Measurements from ENCODE around the gene ATP13A4.
"Not testable (repeated sequence)": the region's sequence is repeated elsewhere in the genome, so short reads cannot be mapped to it uniquely, and the experiment has no call there.

The ATP13A4 gene

DNA sequence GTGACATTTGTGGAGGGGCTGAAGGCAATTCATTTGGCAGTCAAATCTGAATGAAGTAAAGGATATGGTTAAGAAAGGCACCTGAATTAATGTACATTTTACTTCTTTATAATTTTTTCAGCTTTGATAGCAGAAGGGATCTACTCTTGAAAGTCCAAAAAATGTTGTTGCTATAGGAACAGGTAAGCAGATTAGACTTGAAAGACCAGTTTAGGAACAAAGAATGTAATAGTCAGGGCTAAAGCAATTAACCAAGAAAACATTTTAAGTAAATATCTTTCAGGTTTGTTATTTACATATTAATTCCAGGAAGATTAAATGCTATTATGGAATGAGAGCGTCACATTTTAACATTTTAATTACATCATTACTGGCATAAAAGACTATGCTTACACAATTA, 1.1 kb downstream of the ATP13A4 start:
- DNase-seq, result no peak

DNA sequence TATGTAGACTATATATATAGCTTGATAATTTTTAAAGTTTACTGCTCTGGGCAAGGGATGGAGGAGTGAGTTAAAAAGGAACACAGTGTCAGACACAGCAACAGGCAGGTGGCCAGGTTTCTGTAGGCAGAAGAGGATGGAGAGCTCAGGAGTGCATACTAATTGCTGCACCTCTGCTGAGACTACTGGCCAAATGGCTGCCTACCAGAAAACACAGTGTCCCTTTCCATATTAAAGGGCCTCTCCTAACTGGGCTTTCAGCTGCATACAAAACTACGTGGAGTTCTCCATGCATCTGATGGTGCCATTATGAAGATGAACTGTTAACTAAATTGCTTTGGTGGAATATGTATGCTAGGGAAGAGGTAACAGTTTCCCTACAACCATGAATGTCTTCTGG, 1.8 kb downstream of the ATP13A4 start:
- no peak for DNase-seq

DNA sequence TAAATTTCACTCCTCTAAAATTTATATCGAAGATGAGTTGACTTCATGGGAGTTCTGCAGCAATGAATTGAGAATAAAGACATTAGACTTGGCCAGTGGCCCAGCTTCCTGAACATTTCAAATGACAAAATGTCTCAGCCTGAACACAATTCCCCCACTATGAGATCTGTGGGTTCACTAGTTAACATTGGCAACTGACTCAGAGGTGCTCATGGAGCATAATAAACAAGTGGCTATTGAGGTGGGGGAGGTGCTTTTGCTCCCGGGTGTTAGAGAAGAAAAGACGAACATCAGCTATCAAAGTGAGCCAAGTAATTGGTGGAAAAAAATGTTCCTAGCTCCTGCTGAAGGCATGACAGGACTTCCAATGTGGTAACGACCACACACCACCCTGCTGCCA, 6.3 kb downstream of the ATP13A4 start:
- no peak for DNase-seq

DNA sequence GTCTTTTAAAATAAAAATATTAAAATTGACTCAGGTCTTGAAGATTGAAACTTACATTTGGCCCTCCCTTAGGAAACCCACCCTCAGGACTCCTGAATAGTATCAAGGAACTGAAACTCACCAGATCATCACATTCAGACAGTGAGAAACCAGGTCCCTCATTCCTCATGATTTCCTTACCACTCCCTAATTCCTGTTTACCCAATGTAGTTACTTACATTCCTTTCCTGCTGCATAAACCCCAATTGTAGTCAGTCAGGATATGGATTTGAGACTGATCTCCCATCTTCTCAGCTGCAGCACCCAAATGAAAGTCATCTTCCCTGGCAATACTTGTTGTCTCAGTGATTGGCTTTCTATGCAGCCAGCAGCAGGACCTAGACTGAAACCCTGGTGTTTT, 8.6 kb downstream of the ATP13A4 start:
- no peak for DNase-seq

DNA sequence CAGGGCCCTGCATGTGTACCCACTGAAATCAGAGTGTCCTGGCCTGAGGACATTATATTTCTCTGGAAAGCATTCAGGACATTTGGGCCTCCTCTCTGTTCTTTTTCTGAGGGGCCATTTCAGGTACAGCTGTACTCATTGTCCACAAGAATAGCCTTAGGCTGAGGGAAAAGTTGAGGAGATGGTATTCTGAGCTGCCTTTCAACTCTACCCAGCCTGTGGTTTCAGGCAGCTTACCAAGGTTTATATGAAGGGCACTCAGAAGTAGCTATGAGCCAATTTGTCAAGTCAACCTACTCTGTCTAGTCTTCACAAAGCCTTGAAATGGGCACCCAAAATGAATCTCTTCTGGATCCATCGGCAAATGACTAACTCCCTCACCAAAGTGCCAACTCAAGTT, 9.4 kb downstream of the ATP13A4 start:
- no peak for DNase-seq

DNA sequence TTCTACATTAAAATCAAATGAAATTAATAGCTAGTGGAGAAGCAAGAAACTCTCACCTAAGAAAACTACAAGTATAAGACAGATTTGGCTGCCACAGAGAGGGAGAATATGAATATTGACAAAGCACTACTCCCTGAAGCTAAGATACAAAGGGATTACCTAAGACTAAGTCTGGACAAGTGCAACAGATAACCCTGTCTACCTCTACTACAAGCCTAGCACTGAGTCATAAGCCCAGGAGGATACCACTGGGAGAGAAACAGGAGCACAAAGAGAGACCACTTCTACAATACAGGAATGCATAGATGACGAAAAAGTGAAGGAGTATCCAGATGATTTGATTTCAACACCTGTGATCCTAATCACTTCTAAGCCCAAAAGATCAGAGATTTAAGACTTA, 10.4 kb downstream of the ATP13A4 start:
- DNase-seq, result no peak

DNA sequence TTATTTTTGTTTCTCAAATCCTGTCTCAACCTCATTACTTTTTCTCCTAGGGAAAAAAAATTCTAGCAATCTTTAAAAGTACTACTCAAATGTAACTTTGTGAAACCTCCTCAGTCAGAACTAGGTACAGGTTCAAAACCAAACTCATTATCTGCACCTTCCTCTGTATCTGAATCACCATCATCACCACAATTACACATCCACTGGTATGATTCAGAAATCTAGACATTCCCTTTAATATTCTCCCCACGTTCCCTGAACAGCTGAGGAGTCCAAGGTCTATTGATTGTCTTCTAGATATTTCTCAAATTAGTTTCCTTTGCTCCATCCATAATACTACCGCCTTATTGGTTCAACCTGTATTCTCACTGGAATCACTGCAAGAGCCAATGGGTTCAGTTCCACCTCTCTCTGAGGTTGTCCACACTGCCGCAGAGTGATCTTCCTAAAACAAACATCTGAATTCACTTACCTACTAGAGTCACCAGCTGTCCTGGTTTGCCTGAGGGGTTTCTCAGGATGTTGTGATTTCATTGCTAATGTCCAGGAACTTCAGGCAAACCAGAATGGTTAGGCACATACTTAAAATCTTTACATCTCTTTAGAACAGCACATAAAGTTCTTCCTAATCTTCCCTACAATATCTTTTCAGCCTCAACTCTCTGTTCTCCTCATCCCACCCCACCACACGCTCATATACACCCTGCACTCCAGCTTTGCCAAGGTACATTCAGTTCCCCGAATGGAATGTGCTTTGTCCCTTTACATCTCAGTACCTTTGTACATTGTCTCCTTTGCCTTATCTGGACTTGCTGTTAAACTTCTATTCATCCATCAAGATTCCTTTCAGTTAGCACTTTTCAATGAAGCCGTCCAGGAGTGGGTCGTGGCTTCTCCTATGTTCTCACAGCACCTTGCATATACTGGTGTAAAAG, 24.2 kb downstream of the ATP13A4 start:
- DNase-seq, result no peak

DNA sequence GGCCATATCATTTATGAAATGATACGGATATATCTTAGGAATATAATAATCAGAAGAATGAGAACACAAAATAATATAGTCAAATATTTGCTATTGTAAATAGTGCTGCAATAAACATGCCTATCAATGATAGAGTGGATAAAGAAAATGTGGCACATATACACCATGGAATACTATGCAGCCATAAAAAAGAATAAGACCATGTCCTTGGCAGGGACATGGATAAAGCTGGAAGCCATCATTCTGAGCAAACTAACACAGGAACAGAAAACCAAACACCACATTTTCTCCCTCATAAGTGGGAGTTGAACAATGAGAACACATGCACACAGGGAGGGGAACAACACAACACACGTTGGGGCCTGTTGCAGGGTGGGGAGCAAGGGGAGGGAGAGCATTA, 28.6 kb downstream of the ATP13A4 start:
- DNase-seq, result not testable (repeated sequence)

DNA sequence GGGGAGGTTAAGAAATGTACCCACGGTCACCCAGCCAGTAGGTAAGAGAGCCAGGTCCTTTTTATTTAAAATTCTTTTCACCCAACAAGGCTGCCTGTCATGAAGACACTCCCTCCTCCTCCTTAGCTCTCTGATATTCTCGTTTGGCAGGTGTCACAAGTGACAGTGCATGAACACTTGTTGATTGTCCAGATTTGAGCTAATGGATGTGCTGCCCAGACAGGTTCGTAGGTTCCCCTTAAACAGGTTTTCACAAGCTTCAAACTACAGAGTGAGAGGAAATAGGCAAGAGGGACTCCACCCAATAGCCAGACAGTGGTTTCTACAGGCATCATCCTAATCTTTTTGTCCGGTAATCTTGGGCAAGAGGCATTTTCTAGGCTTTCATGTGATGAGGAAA, 32.2 kb downstream of the ATP13A4 start:
- DNase-seq, result no peak

DNA sequence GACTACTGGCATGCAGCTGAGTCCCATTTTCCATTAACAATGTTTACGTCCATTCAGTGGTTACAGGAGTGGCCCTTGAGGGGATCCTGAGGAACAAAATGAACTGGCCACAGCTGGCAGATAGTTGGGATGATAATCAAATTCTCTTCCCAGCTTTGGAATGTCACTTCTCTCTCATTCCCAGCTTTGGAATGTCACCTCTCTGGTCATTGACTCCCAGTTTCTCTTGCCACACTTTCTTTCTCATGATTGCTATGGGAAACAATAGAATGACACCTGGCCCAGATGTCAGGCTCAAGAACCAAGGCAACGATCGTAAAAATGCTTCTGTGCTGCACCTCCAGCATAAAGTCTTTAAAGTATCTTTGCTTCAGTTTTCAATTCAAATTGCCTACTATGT, 34.0 kb downstream of the ATP13A4 start:
- no peak for DNase-seq

DNA sequence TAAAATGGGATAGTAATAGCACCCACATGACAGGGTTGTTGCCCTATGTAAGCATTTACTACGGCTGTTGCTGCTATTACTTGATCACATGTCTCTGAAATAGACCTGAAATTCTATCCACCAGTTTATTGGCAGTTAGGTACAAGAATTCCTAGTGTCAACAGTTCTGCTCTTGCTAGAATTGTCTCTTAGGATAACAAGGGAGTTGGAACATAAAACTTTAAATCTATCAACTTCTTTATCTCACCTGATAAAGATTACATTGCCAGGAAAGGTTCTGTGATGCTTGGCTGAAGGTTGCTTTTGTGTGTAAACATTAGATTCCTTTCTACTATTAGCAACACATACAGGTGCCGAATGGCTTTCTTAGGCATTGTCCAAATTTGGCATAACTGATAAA, 38.7 kb downstream of the ATP13A4 start:
- no peak for DNase-seq

DNA sequence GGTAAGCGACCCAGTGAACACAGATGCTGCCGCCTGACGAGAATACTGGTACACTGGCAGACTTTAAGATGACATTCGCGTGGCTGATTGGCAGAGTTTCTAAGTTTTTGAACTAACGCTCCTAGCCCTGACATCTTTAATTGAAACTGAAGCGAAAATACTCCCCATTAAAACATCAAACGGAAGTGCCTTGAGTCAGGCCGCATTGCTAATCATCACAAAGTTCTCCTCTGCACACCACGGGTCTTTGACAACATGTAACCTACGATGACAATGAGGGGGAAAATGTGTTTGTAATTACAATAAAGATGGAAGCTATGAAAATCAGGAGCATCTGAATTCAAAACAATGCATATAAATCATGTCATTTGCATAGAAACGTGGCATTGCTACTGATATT, 44.5 kb downstream of the ATP13A4 start:
- DNase-seq, result no peak

DNA sequence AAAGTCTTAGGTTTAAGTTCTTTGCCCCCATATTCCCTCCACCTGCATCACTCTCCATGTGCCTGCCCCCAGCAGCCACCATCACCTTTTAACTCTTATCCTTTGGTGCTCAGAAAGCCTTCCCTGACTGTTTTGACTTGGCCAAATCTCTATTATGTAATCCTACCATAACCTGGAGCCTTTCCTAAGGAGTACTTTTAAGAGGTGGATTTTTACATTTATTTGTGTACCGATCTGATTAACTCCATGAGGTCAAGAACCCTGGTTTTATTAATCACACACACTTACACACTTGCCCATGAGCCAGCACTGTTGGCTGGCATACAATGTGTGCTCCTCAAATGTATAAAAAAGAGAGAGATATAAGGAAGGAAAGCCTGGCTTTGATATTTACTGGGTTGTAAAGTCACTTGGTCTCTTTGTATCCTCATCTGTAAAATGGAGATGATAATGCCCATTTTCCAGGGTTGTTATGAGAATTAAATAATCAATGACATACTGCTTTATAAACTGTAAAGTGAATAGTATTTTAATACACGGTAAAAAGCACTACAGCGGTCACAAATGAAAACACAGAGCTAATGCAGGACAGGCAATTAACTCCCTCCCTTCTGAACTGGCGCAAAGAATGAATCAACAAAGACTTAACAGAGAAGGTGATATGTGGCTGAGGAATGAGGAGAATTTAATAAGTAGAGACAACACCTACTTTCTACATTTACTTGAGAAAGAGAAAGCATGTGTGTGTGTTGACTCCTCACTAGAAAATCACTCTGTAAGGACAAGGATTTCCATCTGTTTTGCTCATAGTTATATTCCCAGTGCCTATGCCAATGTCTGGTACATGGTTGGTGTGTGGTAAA, 45.4 kb downstream of the ATP13A4 start:
- DNase-seq, result no peak

DNA sequence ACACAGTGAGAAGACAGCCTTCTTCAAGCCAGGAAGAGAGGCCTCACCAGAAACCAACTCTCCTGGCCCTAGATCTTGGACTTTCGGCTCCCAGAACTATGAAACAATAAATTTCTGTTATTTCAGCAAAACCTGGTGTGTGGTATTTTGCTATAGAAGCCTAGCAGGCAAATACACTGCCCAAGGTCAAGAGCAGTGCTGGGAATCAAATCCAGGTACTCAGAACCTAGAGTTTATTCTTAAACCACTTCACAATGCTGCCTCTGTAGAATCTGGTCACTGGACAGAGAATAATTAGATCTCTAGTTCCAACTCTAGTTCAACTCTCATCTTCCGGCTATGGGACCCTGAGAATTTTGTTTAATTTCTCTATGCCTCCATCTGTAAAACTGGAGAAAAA, 46.6 kb downstream of the ATP13A4 start:
- DNase-seq, result no peak

DNA sequence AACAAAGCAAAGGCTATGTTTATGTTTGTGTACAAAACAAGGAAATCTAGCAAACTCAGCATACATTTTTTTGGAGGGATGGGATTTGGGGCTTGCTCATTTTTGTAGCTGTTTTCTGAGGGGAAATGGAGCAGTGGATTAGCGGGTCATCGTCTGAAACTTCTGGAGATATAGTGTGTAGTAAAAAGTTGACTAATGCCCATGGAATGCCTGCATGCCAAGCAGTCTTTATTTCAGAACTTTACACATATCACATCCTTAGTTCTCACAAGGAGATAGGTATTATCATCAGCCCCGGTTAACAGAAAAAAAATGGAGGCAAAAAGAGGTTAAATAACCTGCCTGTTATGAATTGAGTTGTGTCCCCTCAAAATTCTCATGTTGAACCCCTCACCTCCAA, 47.1 kb downstream of the ATP13A4 start:
- DNase-seq, result no peak

DNA sequence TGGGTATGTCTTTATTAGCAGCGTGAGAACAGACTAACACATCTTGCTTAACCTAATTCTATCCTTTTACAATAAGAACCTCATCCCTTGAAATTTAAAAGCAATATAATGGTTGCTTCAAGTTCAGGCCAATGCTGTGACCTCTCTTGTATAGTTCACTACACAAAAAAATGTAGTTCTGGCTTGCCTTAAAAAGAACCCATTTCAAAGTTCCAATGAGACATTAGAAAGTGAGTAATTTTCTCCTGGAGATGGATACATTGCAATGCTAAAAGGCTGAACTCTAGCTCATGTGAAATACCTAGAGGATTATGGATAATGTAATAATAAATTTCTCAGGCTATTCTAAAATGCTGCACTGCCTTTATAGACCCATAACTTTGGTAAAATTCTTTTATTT, 47.8 kb downstream of the ATP13A4 start:
- no peak for DNase-seq

DNA sequence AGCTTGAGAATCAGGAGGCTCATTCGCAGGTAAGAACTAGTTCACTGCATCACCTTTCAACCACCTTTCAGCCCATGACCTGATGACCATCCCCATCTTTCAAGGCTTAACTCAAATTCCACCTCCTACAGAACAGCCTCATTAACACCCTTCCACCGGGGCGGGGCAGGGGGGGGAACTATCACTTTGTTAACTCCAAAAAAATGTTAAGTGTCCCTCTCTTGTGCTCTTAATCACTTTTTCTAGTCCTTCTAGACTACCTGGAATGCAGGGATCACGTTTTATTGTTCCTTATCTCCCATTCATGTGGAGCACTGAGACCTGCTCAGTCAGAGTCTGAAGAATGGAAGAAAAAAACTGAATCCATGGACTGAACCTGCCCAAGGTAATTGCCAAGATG, 51.8 kb downstream of the ATP13A4 start:
- DNase-seq, result no peak

DNA sequence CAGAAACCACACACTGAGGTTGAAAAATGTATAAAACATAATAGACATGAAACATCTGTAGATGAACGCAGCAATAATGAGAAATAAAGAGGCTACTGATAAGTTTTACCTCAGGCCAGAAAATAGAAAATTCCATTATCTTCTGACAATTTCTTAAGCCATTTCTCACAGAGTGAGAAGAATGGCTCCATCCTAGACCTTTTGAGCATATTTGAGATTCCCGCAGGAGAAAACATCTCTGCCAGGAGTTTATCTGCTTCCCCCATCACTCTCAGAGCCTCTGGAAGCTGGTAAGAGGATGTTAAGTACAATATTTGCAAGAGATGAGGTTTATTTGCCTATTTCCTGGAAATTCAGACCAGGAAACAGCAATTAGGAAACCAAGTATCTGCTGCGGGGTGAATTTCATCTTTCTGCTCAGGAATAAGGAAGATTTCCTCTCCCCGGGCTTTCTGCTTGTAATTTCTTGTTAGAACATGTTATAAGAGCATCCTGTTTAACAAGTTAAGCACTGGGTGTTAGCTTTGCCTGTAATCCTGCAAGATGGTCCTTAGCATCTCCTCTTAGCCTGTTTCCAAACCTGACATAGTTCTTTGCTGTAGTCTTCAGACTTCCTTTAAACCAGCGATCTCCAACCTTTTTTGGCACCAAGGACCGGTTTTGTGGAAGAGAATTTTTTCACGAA, 54.8 kb downstream of the ATP13A4 start:
- no peak for DNase-seq

DNA sequence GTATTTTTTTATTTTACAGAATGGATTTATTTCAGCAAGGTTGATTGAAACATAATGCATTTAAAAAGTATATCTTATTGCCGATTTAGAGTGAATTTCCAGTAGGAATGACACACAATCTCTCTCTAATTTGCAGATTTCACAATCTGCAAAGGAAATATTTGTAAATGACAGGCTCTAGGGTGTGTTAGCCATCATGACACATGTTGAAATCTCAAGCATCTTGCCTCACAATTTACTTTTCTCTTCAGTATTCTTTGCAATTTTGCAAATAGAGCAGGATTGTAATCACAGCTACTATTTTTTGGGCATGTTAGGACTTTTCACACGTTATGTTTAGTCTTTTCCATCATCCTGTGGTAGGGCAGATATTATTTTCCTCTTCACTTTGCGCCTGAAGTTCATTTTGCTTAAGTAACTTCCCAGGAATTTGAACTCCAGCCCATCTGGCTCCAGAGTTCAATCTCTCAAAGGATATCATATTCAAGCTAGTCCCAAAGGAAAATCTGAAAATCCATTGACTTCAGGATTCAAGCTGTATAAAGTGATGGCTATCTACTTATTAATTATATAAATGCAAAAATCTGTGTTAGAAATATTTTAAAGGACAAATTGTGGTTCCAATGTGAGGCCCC, 55.4 kb downstream of the ATP13A4 start:
- no peak for DNase-seq

DNA sequence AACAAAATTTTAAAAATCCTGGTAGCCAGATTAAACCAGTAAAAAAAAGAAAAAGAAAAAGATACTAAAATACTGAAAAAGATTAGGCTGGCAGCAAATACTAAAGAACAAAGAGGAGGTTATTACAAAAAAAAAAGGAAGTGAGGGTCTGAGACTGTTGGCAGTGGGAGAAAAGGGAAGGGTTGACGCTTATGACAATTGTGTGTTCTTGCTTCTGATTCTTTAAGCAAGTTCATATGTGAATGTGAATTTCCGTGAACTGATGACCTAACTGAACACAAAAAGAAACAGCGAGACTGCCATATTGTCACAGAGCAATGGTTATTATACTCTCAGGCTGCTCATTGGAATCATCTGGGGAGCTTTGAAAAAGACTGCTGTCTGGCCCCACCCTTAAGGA, 56.5 kb downstream of the ATP13A4 start:
- no peak for DNase-seq

DNA sequence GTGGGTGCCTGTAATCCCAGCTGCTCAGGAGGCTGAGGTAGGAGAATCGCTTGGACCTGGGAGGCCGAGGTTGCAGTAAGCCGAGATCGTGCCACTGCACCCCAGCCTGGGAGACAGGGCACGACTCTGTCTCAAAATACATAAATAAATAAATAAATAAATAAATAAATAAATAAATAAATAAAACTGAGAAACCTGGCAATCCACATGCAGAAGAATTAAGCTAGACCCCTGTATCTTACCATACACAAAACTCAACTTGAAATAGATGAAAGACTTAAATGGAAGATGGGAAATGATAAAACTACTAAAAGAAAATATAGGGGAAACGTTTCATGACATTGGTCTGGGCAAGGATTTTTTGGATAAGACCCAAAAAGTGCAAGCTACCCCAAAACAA, 58.0 kb downstream of the ATP13A4 start:
- no peak for DNase-seq

DNA sequence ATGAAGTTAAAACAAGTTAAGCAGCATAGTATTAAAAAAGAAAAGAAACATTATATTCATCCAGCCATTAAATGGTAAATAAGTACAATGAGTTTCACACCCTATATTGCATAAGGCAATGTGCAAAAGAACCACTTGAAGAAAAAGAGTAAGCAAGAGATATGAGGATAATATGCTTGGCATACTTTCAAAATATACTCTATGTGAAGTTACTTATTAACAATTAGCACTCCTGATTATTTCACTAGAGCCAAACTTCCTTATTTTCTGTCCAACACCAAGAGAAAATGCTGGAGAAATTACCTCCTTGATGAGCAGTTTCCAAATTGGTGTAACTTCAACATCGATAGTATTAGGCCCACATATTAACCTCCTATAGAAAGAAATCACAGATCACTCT, 63.7 kb downstream of the ATP13A4 start:
- no peak for DNase-seq

DNA sequence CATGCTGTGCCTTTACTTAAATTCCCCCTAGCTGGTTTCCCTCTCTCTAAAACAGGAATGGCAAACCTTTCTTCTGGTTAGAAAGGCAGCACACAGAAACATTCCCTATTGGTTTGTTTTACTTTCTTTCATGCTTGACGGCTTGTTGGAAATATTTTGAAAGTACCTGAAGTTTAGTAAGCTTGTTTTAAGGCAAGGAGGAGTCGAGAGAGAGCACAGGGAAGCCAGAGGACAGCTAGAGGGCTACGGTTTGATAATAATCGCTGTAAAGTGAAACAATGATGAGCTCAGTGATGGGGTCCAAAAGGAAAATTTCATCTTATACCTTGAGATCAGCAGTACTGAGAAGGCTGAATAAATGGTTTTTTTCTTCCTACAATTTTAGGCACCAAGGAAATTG, 64.1 kb downstream of the ATP13A4 start:
- no peak for DNase-seq

Measured in NK-92 treated with Interleukin-12 subunit alpha and Interleukin-12 subunit beta, amount 100 ng/mL, for 24 hours (cell line).